PC-3 (cell line): ENCODE results near the gene CTRB2. TPM values are rescaled to one million over a fixed set of nuclear protein-coding genes. Genes with fewer than 3 reads are reported as not detected.
"Not testable (repeated sequence)": the region's sequence is repeated elsewhere in the genome, so short reads cannot be mapped to it uniquely, and the experiment has no call there.

ENCODE experiments used
- ATAC-seq: fragments of 200-7000 bp; cut with Tn5 transposase; 2 replicates; pipeline ENCODE4 v1.9.1; 2020; ENCODE audit warnings: mild to moderate bottlenecking, moderate library complexity
- BruUV-seq: library from RNA; stranded (reverse); fragments of 400-500 nt; replicated peaks from 2 replicates; lab custom pipeline; 2021; lab: Mats Ljungman, UMichigan
- CTCF ChIA-PET: fragments of 300-600 bp; sonication (Branson Sonifier 250); formaldehyde crosslinking; loops from one replicate; lab custom pipeline; 2022; ENCODE audit warnings: antibody characterized with exemption; lab: Charles Lee
- POLR2A ChIA-PET: fragments of 300-600 bp; sonication (Branson Sonifier 250); formaldehyde crosslinking; loops from one replicate; lab custom pipeline; 2022; ENCODE audit warnings: antibody characterized with exemption; ENCODE audit not compliant: unreplicated experiment; lab: Charles Lee
- DNase-seq: peaks from one replicate; pipeline ENCODE4 v3.0.0-alpha.2; 2015
- H2AFZ ChIP-seq: fragments of 300-600 bp; sonication (generic); 2 replicates; pipeline ENCODE4 v1.6.0; 2016; ENCODE audit warnings: antibody characterized with exemption, low read length
- H3F3A ChIP-seq: fragments of 300-600 bp; sonication (generic); one replicate; pipeline ENCODE4 v1.6.0; 2017; ENCODE audit warnings: antibody characterized with exemption, low read length, control low read depth, mild to moderate bottlenecking; ENCODE audit not compliant: unreplicated experiment
- H3K27ac ChIP-seq: fragments of 300-600 bp; sonication (generic); 2 replicates; pipeline ENCODE4 v1.5.1; 2016; ENCODE audit warnings: mild to moderate bottlenecking, low read length
- H3K27me3 ChIP-seq: fragments of 300-600 bp; sonication (generic); 2 replicates; pipeline ENCODE4 v1.6.1; 2016; ENCODE audit warnings: low read length, mixed read lengths
- H3K36me3 ChIP-seq: fragments of 300-600 bp; sonication (generic); 2 replicates; pipeline ENCODE4 v1.6.1; 2016; ENCODE audit warnings: low read depth, mixed run types, low read length, mixed read lengths
- H3K4me1 ChIP-seq: fragments of 300-600 bp; sonication (generic); 2 replicates; pipeline ENCODE4 v1.5.1; 2016; ENCODE audit warnings: low read length; ENCODE audit not compliant: insufficient read depth
- H3K4me2 ChIP-seq: fragments of 300-600 bp; sonication (generic); 2 replicates; pipeline ENCODE4 v1.6.0; 2016; ENCODE audit warnings: low read length
- H3K4me3 ChIP-seq: fragments of 300-600 bp; sonication (generic); 2 replicates; pipeline ENCODE4 v1.5.1; 2016; ENCODE audit warnings: mild to moderate bottlenecking, low read length, mixed read lengths
- H3K79me2 ChIP-seq: fragments of 300-600 bp; sonication (generic); 2 replicates; pipeline ENCODE4 v1.6.1; 2017; ENCODE audit warnings: low read length, mixed read lengths
- H3K9ac ChIP-seq: fragments of 300-600 bp; sonication (generic); 2 replicates; pipeline ENCODE4 v1.6.0; 2016; ENCODE audit warnings: mild to moderate bottlenecking, low read length
- H3K9me2 ChIP-seq: fragments of 300-600 bp; sonication (generic); replicated peaks from 2 replicates; pipeline ENCODE4 v1.6.1; 2016; ENCODE audit warnings: mixed run types, low read length, mixed read lengths
- H3K9me3 ChIP-seq: fragments of 300-600 bp; sonication (generic); 2 replicates; pipeline ENCODE4 v1.6.1; 2016; ENCODE audit warnings: low read length, mixed read lengths
- H4K20me1 ChIP-seq: fragments of 300-600 bp; sonication (generic); 2 replicates; pipeline ENCODE4 v1.6.1; 2016; ENCODE audit warnings: low read length, mixed read lengths
- EZH2 ChIP-seq: fragments of 300-600 bp; sonication (generic); IDR thresholded peaks from one replicate; pipeline ENCODE4 v1.6.1; 2017; ENCODE audit warnings: antibody characterized with exemption, mild to moderate bottlenecking, low read length; ENCODE audit not compliant: unreplicated experiment
- EZH2phosphoT487 ChIP-seq: fragments of 300-600 bp; sonication (generic); IDR thresholded peaks from 2 replicates; pipeline ENCODE4 v1.6.1; 2018; ENCODE audit warnings: mild to moderate bottlenecking, antibody characterized with exemption, low read length, borderline replicate concordance
- intact Hi-C: fragments of 100-400 bp; cut with micrococcal nuclease; formaldehyde crosslinking; loops from 2 replicates; pipeline ENCODE4 v1.9.0; 2023
- total RNA-seq: library from RNA; depleted of rRNA; stranded (reverse); fragments of >200 nt; gene quantifications from 2 replicates; pipeline ENCODE4 v1.2.3, GENCODE V29; 2014
- TF ChIP-seq, protein P1 (sequence below): fragments of 300-600 bp; sonication (generic); conservative IDR thresholded peaks from 2 replicates; pipeline ENCODE4 v1.5.1; 2017; ENCODE audit warnings: antibody characterized with exemption, low read depth, mild to moderate bottlenecking, low read length

Gene CTRB2
- total RNA-seq, 1 experiment from 2014 or later: not detected

DNA sequence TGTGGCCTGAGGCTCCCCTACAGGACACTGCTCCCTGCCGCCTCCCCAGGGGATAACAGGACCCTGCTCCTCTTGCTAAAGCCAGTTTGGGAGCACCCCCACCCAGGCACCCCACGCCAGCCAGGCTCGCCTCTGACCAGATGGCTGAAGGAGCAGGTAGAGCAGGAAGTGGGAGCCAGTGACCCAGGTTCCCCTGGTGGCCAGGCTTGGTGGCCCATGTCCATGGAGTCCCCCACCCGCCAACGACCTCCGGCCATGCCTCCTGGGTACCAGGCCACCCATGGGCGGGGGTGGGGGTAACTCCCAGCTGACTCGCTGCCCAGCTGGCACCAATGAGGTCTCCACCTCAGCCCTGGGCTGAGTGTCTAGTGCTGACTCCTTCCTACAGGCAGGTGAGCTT, 34.5 kb upstream of the CTRB2 start:
- Histone ChIP-seq H3F3A (no peaks in the 10 kb centered on the region), H3K27me3 (no peaks in the 10 kb centered on the region), H3K4me3 (no peak overlapping the region), H3K79me2 (peaks cover 81% of the 10 kb centered on the region), H2AFZ (no peak overlapping the region), H3K9me2 (no peaks in the 10 kb centered on the region), H3K36me3 (peaks cover 7% of the 10 kb centered on the region; the same call in 1 of the 2 replicates), H3K27ac (no peak overlapping the region), H3K4me2 (no peak overlapping the region), H3K9me3 (no peaks in the 10 kb centered on the region), H4K20me1 (no peaks in the 10 kb centered on the region), H3K4me1 (peaks cover 30% of the 10 kb centered on the region), H3K9ac (no peak overlapping the region)
- ChIA-PET POLR2A (no interaction called here), CTCF (no interaction called here)
- TF ChIP-seq, protein P1, sequence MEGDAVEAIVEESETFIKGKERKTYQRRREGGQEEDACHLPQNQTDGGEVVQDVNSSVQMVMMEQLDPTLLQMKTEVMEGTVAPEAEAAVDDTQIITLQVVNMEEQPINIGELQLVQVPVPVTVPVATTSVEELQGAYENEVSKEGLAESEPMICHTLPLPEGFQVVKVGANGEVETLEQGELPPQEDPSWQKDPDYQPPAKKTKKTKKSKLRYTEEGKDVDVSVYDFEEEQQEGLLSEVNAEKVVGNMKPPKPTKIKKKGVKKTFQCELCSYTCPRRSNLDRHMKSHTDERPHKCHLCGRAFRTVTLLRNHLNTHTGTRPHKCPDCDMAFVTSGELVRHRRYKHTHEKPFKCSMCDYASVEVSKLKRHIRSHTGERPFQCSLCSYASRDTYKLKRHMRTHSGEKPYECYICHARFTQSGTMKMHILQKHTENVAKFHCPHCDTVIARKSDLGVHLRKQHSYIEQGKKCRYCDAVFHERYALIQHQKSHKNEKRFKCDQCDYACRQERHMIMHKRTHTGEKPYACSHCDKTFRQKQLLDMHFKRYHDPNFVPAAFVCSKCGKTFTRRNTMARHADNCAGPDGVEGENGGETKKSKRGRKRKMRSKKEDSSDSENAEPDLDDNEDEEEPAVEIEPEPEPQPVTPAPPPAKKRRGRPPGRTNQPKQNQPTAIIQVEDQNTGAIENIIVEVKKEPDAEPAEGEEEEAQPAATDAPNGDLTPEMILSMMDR: no peak
- TF ChIP-seq EZH2 (no peak), EZH2phosphoT487 (no peak)
- intact Hi-C loops: no loop called here
- ATAC-seq (no peak), DNase-seq (no peak)
- no TSS peak for BruUV-seq

DNA sequence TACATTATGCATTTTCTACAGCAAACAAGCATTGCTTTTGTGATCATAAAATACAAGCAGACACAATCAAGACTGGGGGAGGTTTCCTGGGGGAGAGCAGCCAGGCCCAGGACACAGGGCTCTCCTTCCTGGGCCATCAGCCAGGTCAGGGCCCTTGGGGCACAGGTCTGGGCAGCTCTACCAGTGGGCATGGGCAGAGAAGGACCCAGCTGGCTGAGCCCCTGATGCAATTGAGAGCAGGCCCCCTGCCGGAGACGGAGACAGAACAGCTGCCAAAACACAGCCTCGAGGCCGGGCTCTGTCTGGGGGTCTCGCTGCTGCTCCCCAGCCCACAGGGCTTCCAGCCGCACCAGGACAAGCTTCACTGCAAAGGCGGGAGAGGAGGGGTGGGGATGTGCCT, 33.7 kb upstream of the CTRB2 start:
- H3K9me2 ChIP-seq, CTCF ChIA-PET, H3K9ac ChIP-seq, ATAC-seq, H3F3A ChIP-seq, H3K4me3 ChIP-seq, DNase-seq, H3K4me2 ChIP-seq, H3K9me3 ChIP-seq, H4K20me1 ChIP-seq, POLR2A ChIA-PET, H2AFZ ChIP-seq, H3K27ac ChIP-seq, H3K36me3 ChIP-seq, intact Hi-C loops, BruUV-seq, H3K27me3 ChIP-seq: not testable (repeated sequence)
- Histone ChIP-seq H3K4me1 (peaks cover 22% of the 10 kb centered on the region), H3K79me2 (peaks cover 76% of the 10 kb centered on the region)

GRCh38 chr16:75239542-75240122, 32.7 kb upstream of the CTRB2 start:
- ATAC-seq (no peak), DNase-seq (no peak)
- Histone ChIP-seq H3K27me3 (no peaks in the 10 kb centered on the region), H3K4me1 (peaks cover 14% of the 10 kb centered on the region), H3K36me3 (peaks cover 7% of the 10 kb centered on the region; the same call in 1 of the 2 replicates), H4K20me1 (no peaks in the 10 kb centered on the region), H3F3A (no peaks in the 10 kb centered on the region), H2AFZ (no peak overlapping the region), H3K4me3 (no peak overlapping the region), H3K9ac (no peak overlapping the region), H3K79me2 (peaks cover 72% of the 10 kb centered on the region), H3K9me2 (no peaks in the 10 kb centered on the region), H3K9me3 (no peaks in the 10 kb centered on the region), H3K27ac (no peak overlapping the region), H3K4me2 (no peak overlapping the region)
- POLR2A ChIA-PET: no interaction called here
- TF ChIP-seq EZH2phosphoT487 (no peak), EZH2 (no peak)
- TF ChIP-seq, protein P1: no peak
- BruUV-seq: no TSS peak
- CTCF ChIA-PET: no interaction called here
- intact Hi-C loops: no loop called here
